HG02840 (cell line): ENCODE results near the gene ZNF318.

Experiments used
- ATAC-seq: cut with Tn5 transposase; IDR thresholded peaks from one replicate; pipeline ENCODE4 v1.9.1; 2021; ENCODE audit warnings: mild to moderate bottlenecking, moderate library complexity, moderate number of reproducible peaks; ENCODE audit not compliant: unreplicated experiment, low FRiP score

ZNF318 gene

DNA sequence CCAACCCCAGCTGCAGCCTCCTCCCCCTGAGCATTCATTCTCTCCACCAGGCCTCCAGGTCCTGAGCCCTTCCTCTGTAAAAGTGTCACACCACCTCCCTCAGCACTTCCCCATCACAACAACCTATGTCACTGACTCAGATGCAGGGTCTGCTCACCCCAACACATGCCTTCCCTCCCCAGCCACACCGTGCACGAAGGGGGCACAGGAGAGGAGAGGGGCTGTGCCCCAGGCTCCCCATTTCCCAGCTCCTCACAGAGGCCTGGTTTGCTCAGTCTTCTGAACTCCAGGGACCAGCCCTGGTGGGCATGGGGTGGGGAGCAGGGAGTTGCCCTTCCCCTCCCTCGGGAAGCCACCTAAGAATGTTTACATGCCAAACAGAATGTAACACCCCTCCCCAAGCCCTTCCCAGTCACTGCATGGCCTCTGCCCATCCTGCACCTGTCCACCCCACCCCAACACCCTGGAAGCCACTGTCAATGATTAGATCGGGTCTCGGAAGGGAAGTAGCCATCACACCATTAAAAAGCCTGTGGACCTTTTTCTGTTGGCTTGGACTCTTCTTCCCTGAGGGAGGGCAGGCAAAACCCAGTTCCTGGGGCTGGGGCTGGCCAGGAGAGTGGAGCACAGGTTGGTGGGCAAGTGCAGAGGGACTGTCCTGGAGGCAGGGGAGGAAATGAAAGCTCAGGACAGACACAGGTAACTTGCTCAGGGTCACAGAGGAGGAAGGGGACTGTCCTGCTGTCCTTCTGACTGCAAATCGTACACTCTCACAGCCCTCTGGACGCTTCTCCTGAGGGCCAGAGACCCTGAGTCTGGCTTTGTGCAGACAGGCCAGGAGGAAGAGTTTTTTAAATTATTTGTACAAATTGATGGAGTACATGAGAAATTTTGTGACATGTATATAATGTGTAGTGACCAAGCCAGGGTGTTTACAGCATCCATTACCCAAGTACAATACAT, 81.4 kb downstream of the ZNF318 start:
- ATAC-seq: no peak

DNA sequence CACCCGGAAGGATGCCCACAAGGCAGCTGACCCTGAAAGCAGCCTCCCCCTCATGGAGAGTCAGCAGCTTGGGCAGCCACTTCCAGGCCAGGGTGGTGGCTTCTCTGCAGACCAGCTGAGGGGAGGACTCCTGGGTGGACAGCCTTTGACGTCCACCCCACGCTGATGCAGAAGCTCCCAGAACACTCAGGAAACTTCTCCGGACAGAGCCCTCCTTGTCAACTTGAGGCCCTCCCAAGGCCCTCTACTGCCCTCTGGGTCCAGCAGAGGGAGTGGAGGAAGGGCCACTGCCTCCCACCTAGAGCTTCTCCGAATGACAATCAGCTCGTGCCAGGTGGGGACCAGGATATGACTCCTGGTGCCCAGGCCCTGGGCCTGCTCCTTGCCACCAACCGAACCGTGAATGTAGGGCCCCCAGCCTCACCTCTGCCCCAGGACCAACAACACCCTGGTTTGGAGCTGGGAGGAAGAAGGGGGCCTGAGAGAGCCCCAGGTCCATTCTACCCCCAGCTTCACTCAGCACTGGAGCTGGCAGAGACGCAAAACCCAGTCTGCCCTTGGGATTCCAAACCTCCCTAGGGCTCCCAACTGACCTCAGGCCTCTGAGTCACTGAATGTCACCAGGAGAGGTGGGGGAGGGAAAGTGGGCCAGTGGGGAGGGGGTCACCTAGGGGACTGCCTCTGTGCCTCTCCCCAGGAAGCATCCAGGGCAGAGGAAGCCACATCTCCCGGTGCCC, 82.3 kb downstream of the ZNF318 start:
- ATAC-seq: no peak

DNA sequence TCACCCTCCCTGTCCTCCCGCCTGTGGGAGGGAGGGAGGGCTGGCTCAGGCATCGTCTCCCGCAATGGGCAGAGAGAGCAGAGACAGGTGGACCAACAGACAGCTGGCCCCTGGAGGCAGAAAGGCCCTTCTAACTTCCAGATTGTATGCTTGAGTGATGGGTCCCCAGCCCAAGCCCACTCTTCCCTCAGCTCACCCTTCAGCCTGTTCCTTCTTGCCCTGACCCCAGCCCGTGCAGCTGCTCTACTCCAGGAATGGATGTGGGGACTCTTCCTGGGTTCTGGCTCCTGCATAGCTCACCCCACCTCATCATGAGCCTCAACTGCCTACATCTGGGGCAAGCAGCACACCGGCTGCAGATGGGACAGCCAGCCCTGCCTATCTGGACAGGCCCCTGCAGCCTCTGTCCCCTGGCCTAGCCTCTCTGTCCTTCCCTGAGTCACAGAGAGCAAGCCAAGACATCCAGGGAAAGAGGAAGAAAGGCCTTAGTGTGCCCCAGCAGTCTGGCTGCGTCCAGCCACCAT, 82.9 kb downstream of the ZNF318 start:
- no peak for ATAC-seq
